A673 (cell line): ENCODE data around the gene PPARA.

Experiments
- CTCF ChIP-seq: fragments of 300-800, 200-600 bp; sonication (generic); conservative IDR thresholded peaks from 2 replicates; pipeline ENCODE4 v1.5.1; 2017; ENCODE audit warnings: low read depth, mild to moderate bottlenecking, antibody characterized with exemption, low read length, moderate library complexity, mixed read lengths
- EZH2 ChIP-seq: fragments of 200-600 bp; sonication (generic); IDR thresholded peaks from 2 replicates; pipeline ENCODE4 v1.6.1; 2017; ENCODE audit warnings: borderline replicate concordance, low read depth, mild to moderate bottlenecking, mixed read lengths, antibody characterized with exemption, low read length; ENCODE audit not compliant: poor library complexity, severe bottlenecking

- no peak for TF ChIP-seq EZH2
- no peak for TF ChIP-seq CTCF
Measured at GRCh38 chr22:46178755-46179505, 28.6 kb downstream of the PPARA start.
